NCI-H1105 (cell line): Measurements from ENCODE around the gene FOSL2.
A peak's percentile ranks its signal among the peaks of the same experiment; 100 is the strongest.

Experiments
- DNase-seq: peaks from one replicate; lab custom pipeline; 2025; lab: John Stamatoyannopoulos, UW

Gene FOSL2

GRCh38 chr2:28375742-28376631, 16.7 kb upstream of the FOSL2 start:
- DNase-seq = no peak

DNA sequence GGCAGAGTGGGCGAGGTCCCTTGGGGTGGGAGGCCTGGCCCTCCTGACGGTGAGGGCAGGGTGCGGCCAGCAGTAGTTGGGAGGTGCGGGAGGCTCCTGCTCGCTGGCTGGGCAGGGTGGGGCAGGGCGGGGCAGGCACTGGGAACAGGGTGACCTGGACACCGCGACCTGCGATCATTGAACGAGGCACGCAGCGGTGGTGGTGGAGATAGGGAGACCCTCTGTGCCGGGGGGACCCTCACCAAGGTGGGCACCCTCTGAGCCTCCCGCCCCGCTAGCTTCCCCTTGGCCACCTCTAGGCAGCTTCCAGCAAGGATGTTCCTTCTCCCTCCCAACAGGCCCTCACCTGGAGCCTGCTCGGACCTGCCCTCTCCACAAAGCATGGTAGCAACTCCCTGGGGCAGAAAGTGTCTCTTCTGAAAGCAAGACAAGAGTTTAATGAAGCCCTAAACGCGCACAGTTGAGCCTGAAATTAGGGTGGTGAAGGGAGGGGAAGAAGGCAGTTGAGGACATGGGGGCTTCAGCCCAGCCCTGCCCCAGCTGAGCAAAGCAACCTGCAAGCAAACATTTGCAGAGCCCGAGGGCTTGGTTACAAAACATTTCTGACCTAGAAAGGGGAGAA, 15.4 kb upstream of the FOSL2 start:
- no peak for DNase-seq

GRCh38 chr2:28377984-28378678, 14.5 kb upstream of the FOSL2 start:
- peak; percentile 53 for DNase-seq

DNA sequence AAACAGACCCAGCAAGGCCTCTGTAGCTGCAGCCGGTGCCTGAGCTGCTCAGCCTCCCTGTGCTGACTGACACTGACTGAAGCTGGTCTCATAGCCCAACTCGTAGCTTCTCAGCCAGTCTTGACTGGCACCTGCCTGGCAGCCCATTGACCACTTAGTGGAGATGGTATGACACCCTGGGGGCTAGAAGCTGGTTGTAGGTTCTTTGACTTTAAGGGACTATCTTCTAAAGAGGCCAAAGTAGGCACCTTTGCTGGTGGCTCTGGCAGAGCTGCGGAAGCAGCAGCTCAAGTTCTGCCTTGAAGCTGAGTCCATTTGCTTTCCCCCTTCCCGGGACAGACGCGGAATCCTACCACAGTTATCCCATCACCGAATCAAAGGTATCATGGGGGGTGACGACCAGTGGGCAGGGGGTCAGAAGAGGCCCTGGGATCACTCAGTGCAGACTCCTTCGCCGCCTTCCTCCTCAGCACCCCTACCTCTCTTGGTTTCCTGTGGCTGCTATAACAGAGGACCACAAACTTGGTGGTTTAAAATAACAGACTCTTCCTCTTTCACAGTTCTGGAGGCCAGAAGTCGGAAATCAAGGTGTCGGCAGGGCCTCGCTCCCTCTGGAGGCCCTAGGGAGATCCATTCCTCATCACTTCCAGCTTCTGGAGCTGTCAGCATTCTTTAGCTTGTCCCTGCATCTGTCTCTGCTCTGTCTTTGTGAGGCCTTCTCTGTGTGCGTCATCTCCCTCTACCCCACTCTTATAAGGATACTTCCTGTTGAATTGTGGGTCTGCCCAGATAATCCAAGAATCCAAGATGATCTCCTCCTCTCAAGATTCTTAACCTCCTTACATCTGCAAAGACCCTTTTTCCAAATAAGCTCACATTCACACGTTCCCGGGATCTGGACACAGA, 13.7 kb upstream of the FOSL2 start:
- DNase-seq = no peak

- no peak for DNase-seq
These were observed 12.4 kb upstream of the FOSL2 start for GRCh38 chr2:28380219-28380618.

DNA sequence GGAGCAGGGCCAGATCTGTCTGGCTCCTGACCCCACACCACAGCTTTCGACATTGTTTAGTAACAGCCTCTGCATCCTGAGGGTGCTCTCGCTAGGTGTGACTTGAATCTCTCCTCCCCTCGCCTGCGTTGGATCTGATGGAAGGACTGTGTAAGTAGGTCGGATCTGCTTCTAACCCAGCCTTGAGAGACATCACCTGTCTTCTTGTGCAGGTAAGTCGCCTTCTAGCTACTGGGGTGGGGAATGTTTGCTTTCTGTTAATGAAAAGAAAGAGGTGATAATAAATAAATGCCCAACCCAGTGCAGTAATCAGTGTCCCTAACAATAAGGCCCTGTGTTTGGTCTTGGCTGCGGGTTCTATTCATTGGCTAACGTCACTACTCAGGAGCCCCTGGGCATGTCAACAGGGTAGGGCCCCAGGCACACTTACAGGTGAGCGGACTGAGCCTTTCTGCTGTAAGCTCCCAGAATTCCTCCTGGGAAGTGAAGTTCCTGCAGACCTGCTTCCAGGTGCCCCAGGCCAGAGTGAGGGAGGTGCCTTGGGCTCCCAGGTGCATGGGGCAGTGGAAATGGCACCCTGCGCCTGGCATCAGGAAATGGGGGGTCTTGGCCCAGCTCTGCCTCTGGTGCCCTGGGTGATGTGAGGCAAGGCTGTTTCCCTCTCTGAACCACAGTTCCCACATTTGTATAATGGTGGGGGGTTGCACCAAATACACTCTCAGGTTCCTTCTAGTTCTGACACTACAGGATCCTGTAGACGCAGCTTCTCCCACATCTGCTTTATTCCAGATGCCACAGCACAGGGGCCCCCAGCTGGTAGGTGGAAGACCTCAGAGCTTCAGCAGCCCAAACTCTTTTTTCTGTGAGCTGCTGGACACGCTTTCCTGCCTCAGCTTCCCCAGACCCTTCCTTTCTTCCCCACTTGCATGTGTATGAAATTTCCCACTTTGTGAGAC, 11.2 kb upstream of the FOSL2 start:
- DNase-seq = no peak

GRCh38 chr2:28382755-28383154, 9.9 kb upstream of the FOSL2 start:
- DNase-seq = no peak

DNA sequence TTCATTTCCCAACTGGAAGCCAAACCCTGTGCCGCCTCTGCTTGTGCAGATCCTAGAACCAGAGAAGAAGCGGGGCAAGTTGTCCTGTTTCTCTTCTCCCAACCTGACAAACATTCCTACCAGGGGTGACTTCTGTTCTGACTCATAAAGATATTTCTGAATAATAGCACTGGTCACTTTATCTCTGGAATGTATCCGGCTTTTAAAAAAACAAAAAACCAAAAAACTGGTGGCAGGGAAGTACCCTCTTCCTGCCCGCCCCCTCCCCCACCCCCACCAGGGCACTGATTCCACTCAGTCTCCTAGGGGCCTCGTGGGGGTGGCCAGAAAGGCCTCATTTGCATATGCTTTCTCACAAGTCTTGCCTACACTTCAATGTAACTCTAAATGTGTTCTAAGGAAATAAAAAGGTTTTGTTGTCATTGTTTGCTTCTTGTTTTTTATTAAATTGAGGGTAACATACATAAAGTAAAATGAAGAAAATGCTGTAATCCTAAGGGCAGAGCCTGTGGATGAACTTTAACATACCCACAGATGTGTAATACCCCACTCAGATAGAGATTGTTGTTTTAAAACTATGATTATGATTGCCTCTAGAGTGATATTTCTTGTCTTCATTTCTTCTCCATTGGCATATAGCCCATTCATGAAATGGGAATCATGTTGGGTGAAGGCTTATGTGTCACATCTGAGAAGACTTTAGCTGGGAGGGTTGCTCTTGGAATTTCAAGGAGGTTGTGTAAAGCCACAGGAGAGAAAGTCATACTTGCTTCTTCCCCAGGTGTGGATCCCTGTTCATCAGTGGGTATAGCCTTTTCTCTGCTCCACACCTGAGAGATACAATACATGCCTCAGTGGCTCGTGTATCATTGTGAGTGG, 5.3 kb upstream of the FOSL2 start:
- no peak for DNase-seq

GRCh38 chr2:28389399-28390240, 3.0 kb upstream of the FOSL2 start:
- DNase-seq = no peak

DNA sequence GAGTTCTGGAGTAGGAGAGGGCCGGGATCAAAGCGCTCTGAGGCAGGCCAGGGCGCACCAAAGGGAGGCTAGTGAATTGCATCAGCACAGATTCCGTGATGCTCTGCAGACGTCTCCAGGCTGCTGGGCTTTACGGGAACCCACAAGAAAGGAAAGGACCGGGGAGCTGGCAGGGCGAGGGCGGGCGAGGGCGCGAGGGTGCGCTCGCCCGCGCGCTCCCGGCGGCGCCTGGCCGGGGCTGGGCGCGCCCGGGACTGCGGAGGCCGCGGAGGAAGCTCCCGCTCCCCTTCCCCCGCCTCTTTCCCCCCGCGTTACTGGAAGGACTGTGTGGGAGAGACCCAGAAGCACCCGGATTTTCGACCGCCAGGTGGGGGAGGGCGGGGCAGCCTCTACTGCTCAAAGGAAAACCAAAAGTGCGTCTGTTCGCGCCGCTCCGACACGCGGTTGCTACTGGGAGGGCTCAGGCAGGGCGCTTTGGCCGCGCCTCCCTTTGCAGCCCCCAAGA, 2.4 kb upstream of the FOSL2 start:
- peak; percentile 23 for DNase-seq

GRCh38 chr2:28390746-28391563, 1.7 kb upstream of the FOSL2 start:
- DNase-seq = peak; percentile 14

GRCh38 chr2:28391564-28392296, 928 bp upstream of the FOSL2 start:
- DNase-seq = peak; percentile 58

DNA sequence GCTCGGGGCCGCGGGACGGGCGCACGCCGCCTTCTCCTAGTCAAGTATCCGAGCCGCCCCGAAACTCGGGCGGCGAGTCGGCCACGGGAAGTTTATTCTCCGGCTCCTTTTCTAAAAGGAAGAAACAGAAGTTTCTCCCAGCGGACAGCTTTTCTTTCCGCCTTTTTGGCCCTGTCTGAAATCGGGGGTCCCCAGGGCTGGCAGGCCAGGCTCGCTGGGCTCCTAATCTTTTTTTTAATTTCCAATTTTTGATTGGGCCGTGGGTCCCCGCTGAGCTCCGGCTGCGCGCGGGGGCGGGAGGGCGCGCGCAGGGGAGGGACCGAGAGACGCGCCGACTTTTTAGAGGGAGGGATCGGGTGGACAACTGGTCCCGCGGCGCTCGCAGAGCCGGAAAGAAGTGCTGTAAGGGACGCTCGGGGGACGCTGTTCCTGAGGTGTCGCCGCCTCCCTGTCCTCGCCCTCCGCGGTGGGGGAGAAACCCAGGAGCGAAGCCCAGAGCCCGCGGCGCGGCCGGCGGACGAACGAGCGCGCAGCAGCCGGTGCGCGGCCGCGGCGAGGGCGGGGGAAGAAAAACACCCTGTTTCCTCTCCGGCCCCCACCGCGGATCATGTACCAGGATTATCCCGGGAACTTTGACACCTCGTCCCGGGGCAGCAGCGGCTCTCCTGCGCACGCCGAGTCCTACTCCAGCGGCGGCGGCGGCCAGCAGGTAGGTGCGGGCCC, 617 bp downstream of the FOSL2 start:
- peak; percentile 9 for DNase-seq

DNA sequence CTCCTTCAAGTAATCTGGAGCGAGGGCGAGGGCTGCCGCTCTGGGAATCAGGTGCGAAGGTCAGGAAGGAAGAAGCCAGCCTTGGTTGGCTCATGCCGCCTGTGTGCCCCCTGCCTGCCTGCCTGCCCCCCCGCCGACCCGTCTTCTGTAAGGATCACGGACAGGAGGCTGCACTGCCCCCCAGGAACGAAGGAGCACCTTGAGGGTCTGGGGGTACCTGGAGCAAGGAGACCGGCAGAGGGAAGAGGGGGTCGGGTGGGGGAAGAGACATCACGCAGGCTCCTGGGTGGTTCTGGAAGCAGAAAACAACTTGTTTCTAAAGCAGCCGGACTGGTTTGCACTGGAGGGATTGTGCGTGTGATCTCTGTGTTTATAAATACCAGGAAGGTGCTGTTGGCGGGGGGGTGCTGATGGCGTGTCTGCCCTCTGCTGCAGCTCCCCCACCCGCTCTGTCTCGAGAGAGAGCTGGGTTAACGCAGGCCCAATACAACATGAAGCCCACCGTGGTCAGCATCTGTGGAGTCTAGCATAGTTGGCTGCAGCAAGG, 1.7 kb downstream of the FOSL2 start:
- no peak for DNase-seq

DNA sequence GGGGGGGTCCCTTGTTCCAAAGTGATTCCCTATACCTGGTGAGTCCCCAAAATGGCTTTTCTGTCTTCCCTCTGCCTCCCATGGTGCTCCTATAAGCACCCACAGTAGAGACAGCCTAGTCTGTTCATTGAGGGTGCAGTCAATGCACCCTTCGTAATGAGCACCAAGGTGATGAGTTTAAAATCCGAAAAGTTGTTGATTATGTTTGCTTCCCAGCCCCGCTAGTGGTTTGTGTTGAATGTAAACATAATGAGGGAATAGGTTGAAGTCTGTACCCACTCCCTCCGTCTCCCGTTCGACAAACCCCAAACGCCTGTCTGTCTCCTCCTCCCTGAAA, 2.3 kb downstream of the FOSL2 start:
- no peak for DNase-seq
